HepG2 (cell line): ENCODE data around the gene GPR143. TPM values are rescaled to one million over a fixed set of nuclear protein-coding genes. Genes with fewer than 3 reads are reported as not detected.

ENCODE experiments used
- ATAC-seq: fragments of 200-7000 bp; cut with Tn5 transposase; 3 replicates; pipeline ENCODE4 v1.9.1; 2020; ENCODE audit warnings: mild to moderate bottlenecking, moderate library complexity
- BruUV-seq: library from RNA; stranded (reverse); fragments of 400-500 nt; replicated peaks from 2 replicates; lab custom pipeline; 2021; lab: Mats Ljungman, UMichigan
- CTCF ChIA-PET: fragments of 300-600 bp; formaldehyde crosslinking; extraction: SDS; loops from one replicate; lab custom pipeline; 2021; ENCODE audit warnings: low total read pairs, inconsistent platforms, low intra/inter-chr PET ratio; lab: Yijun Ruan, JAX
- POLR2A ChIA-PET: fragments of 350-600 bp; sonication (Branson Sonifier 250); formaldehyde crosslinking; loops from one replicate; lab custom pipeline; 2020; ENCODE audit warnings: antibody characterized with exemption, inconsistent platforms; lab: Yijun Ruan, JAX
- DNase-seq: peaks from one replicate; pipeline ENCODE4 v3.0.0-alpha.2; 2015; ENCODE audit warnings: low spot score
- FAIRE-seq: peaks from 3 replicates; lab custom pipeline; 2011; peaks lifted over from hg19 to GRCh38; lab: Jason Lieb, UNC
- H2AFZ ChIP-seq: one replicate; pipeline ENCODE4 v1.6.1; 2011; ENCODE audit warnings: low read length, inconsistent platforms
- H3K27ac ChIP-seq: fragments of 300-600 bp; 3 replicates; pipeline ENCODE4 v1.8.0; 2011; ENCODE audit warnings: mixed run types, mild to moderate bottlenecking, mixed read lengths, low read length, inconsistent platforms; ENCODE audit not compliant: insufficient read depth; ENCODE audit errors: extremely low read length
- H3K27me3 ChIP-seq, 2 experiments: fragments of 200-600 bp in 1 of 2; 2 replicates in 1 of 2; 3 replicates in 1 of 2; pipeline versions ENCODE4 v1.6.0 to v1.8.0; 2011; ENCODE audit warnings: low read length in 2 of 2, mild to moderate bottlenecking in 2 of 2, moderate library complexity in 2 of 2, inconsistent platforms in 1 of 2; ENCODE audit not compliant: insufficient read depth in 2 of 2, control insufficient read depth in 1 of 2
- H3K36me3 ChIP-seq, 2 experiments: fragments of 200-600 bp in 1 of 2; replicated peaks in 1 of 2; 2 replicates in 1 of 2; 3 replicates in 1 of 2; pipeline versions ENCODE4 v1.5.1 to v1.8.0; 2011; ENCODE audit warnings: low read length in 2 of 2, inconsistent platforms in 1 of 2; ENCODE audit not compliant: insufficient read depth in 2 of 2, control insufficient read depth in 1 of 2
- H3K4me1 ChIP-seq: 2 replicates; pipeline ENCODE4 v1.5.1; 2012; ENCODE audit warnings: low read length, inconsistent platforms; ENCODE audit not compliant: insufficient read depth
- H3K4me2 ChIP-seq: 2 replicates; pipeline ENCODE4 v1.6.0; 2011; ENCODE audit warnings: low read depth, low read length, inconsistent platforms
- H3K4me3 ChIP-seq, 3 experiments: fragments of 200-600 bp in 1 of 3; sonication (generic), shearing (Covaris generic) in 1 of 3; replicated peaks in 1 of 3; 2 replicates each; pipeline ENCODE4 v1.5.1; 2011 to 2016; ENCODE audit warnings: low read length in 3 of 3, inconsistent platforms in 2 of 3, low read depth in 2 of 3, mild to moderate bottlenecking in 2 of 3, control low read depth in 1 of 3, mixed read lengths in 1 of 3; ENCODE audit not compliant: insufficient read depth in 1 of 3
- H3K79me2 ChIP-seq: one replicate; pipeline ENCODE4 v1.6.1; 2011; ENCODE audit warnings: low read length, inconsistent platforms; ENCODE audit not compliant: insufficient read depth
- H3K9ac ChIP-seq: 2 replicates; pipeline ENCODE4 v1.6.0; 2011; ENCODE audit warnings: mild to moderate bottlenecking, low read depth, low read length, inconsistent platforms; ENCODE audit not compliant: insufficient read depth
- H3K9me3 ChIP-seq: 2 replicates; pipeline ENCODE4 v1.5.1; 2012; ENCODE audit warnings: mild to moderate bottlenecking, low read length
- H4K20me1 ChIP-seq: 2 replicates; pipeline ENCODE4 v1.6.0; 2011; ENCODE audit warnings: inconsistent platforms, mild to moderate bottlenecking, low read length, moderate library complexity; ENCODE audit not compliant: insufficient read depth
- FOXA1 ChIP-seq, 2 experiments: fragments of 450-650 bp in 1 of 2; sonication (generic) in 1 of 2; formaldehyde crosslinking in 1 of 2; IDR thresholded peaks; 2 replicates each; pipeline versions ENCODE4 v1.4.0 to v1.6.1; 2016 to 2020; ENCODE audit warnings: missing genetic modification reagents in 1 of 2
- HOXA9 ChIP-seq: sonication (generic); formaldehyde crosslinking; IDR thresholded peaks from 2 replicates; pipeline ENCODE4 v1.8.1; 2022; ENCODE audit warnings: missing genetic modification reagents, mild to moderate bottlenecking, moderate library complexity, borderline replicate concordance
- ISX ChIP-seq: sonication (generic); formaldehyde crosslinking; conservative IDR thresholded peaks from 2 replicates; pipeline ENCODE4 v1.5.0; 2020; ENCODE audit warnings: missing genetic modification reagents
- MAFG ChIP-seq: sonication (generic); formaldehyde crosslinking; IDR thresholded peaks from 2 replicates; pipeline ENCODE4 v1.5.1; 2020; ENCODE audit warnings: mild to moderate bottlenecking, missing genetic modification reagents
- MEF2D ChIP-seq: sonication (generic); formaldehyde crosslinking; IDR thresholded peaks from 2 replicates; pipeline ENCODE4 v1.5.1; 2020; ENCODE audit warnings: mild to moderate bottlenecking, missing genetic modification reagents
- NBN ChIP-seq: fragments of 450-650 bp; conservative IDR thresholded peaks from 2 replicates; pipeline ENCODE4 v1.6.1; 2017
- NONO ChIP-seq, 2 experiments: fragments of 450-650 bp in 1 of 2; sonication (generic) in 1 of 2; formaldehyde crosslinking in 1 of 2; IDR thresholded peaks in 1 of 2; conservative IDR thresholded peaks in 1 of 2; 2 replicates each; pipeline versions ENCODE4 v1.6.1 to v1.8.0; 2017 to 2022; ENCODE audit warnings: mild to moderate bottlenecking in 1 of 2, missing genetic modification reagents in 1 of 2, moderate library complexity in 1 of 2
- NR1H2 ChIP-seq: sonication (generic); formaldehyde crosslinking; IDR thresholded peaks from 2 replicates; pipeline ENCODE4 v1.8.1; 2022; ENCODE audit warnings: low read depth, missing genetic modification reagents, borderline replicate concordance
- ONECUT2 ChIP-seq: sonication (generic); formaldehyde crosslinking; IDR thresholded peaks from 2 replicates; pipeline ENCODE4 v1.4.0; 2020; ENCODE audit warnings: missing genetic modification reagents
- RNF2 ChIP-seq: fragments of 450-650 bp; conservative IDR thresholded peaks from 2 replicates; pipeline ENCODE4 v1.6.1; 2016; ENCODE audit warnings: low read depth
- TEF ChIP-seq: sonication (generic); formaldehyde crosslinking; IDR thresholded peaks from 2 replicates; pipeline ENCODE4 v1.5.0; 2020; ENCODE audit warnings: missing genetic modification reagents
- ZGPAT ChIP-seq: IDR thresholded peaks from 2 replicates; pipeline ENCODE4 v1.6.1; 2016; ENCODE audit warnings: mild to moderate bottlenecking
- ZMAT3 ChIP-seq: sonication (generic); formaldehyde crosslinking; conservative IDR thresholded peaks from 2 replicates; pipeline ENCODE4 v1.7.0; 2021; ENCODE audit warnings: missing genetic modification reagents
- ZNF496 ChIP-seq: sonication (generic); formaldehyde crosslinking; IDR thresholded peaks from 2 replicates; pipeline ENCODE4 v1.8.1; 2023; ENCODE audit warnings: mild to moderate bottlenecking, moderate library complexity, missing genetic modification reagents; ENCODE audit not compliant: insufficient replicate concordance
- ZNF616 ChIP-seq: sonication (generic); formaldehyde crosslinking; IDR thresholded peaks from 2 replicates; pipeline ENCODE4 v1.5.0; 2020; ENCODE audit warnings: low read depth, mild to moderate bottlenecking, missing genetic modification reagents
- ZNF777 ChIP-seq: sonication (generic); formaldehyde crosslinking; IDR thresholded peaks from 2 replicates; pipeline ENCODE4 v1.4.0; 2020; ENCODE audit warnings: missing genetic modification reagents
- WGBS: methylation state at CpG from one replicate; pipeline ENCODE4 v1.1.6; 2017; ENCODE audit warnings: low lambda C conversion rate; 5-methylcytosine and 5-hydroxymethylcytosine counted together
- in situ Hi-C: cut with HindIII; loops from 2 replicates; pipeline ENCODE4 v1.10.0; 2017; ENCODE audit warnings: low pct_unique_long_range_greater_than_20kb; ENCODE audit not compliant: extremely low pct_ligation_motif_present
- intact Hi-C: fragments of 100-400 bp; cut with micrococcal nuclease; formaldehyde crosslinking; loops from one replicate; pipeline ENCODE4 v1.10.0; 2022; ENCODE audit not compliant: unreplicated experiment
- polyA plus RNA-seq, 8 experiments: library from polyadenylated mRNA; depleted of rRNA in 3 of 8; stranded (reverse) in 7 of 8; unstranded in 1 of 8; fragments of >200 nt; fragmentation: Illumina TruSeq in 4 of 8; extraction: Trizol in 4 of 8; gene quantifications; 2 replicates each; pipeline versions ENCODE4 v1.2.1 to v1.2.3, GENCODE V29; 2011 to 2016; ENCODE audit warnings: low read depth in 4 of 8, missing spikeins in 1 of 8, mixed read lengths in 1 of 8; ENCODE audit not compliant: insufficient read depth in 1 of 8
- total RNA-seq, 5 experiments: library from RNA; depleted of rRNA; stranded (reverse); fragments of >200 nt; fragmentation: Illumina TruSeq; extraction: Trizol; gene quantifications; 2 replicates each; pipeline ENCODE4 v1.2.3, GENCODE V29; 2016; ENCODE audit warnings: low read depth in 1 of 5

The GPR143 gene
- total and polyA plus RNA-seq, 2 of the 13 experiments (the other 11 are each of a cell fraction or from before 2014, with no cell fraction given), result 0.30 to 0.89 TPM

GRCh38 chrX:9738151-9738550, 27.5 kb downstream of the GPR143 start:
- in situ Hi-C loops, result no loop called here

More at GRCh38 chrX:9738151-9738550, 27.5 kb downstream of the GPR143 start:
- intact Hi-C loops, result no loop called here
- no peak for DNase-seq
- Histone ChIP-seq H4K20me1 (no peaks in the 10 kb centered on the region), H3K4me3 (no peak overlapping the region), H3K9me3 (no peaks in the 10 kb centered on the region), H3K4me1 (no peaks in the 10 kb centered on the region), H3K4me2 (no peak overlapping the region), H2AFZ (no peak overlapping the region), H3K9ac (no peak overlapping the region), H3K27ac (no peak overlapping the region), H3K27me3 (no peaks in the 10 kb centered on the region), H3K79me2 (no peaks in the 10 kb centered on the region), H3K36me3 (no peaks in the 10 kb centered on the region)
- POLR2A ChIA-PET, result no interaction called here
- WGBS, result 65% methylated on average over 3 of the region's 3 CpGs
- no peak for TF ChIP-seq ONECUT2 (CRISPR knock-in tag)
- no peak for TF ChIP-seq ZNF777 (CRISPR knock-in tag)
- no peak for TF ChIP-seq NBN
- no peak for TF ChIP-seq NR1H2
- TF ChIP-seq ZMAT3 (CRISPR knock-in tag), result no peak
- TF ChIP-seq ZNF616 (CRISPR knock-in tag), result no peak
- no peak for TF ChIP-seq ZGPAT (CRISPR knock-in tag)
- no peak for TF ChIP-seq MEF2D
- no peak for TF ChIP-seq ISX
- TF ChIP-seq RNF2, result no peak
- no peak for TF ChIP-seq MAFG
- TF ChIP-seq ZNF496 (CRISPR knock-in tag), result no peak
- no peak for TF ChIP-seq FOXA1 (IDR thresholded peaks at IDR 0.05)
- TF ChIP-seq FOXA1 (CRISPR knock-in tag; IDR thresholded peaks at IDR 0.05), result no peak
- no peak for TF ChIP-seq NONO (IDR thresholded peaks at IDR 0.05)
- TF ChIP-seq NONO (CRISPR knock-in tag; conservative IDR thresholded peaks at IDR 0.05), result no peak
- TF ChIP-seq HOXA9 (CRISPR knock-in tag), result no peak
- TF ChIP-seq TEF (CRISPR knock-in tag), result no peak
- no peak for ATAC-seq
- FAIRE-seq, result no peak
- CTCF ChIA-PET, result no interaction called here
- BruUV-seq, result no TSS peak
